Right atrium auricular region (tissue), 2 donors: ENCODE data around the gene SLC26A6. TPM values are rescaled to one million over a fixed set of nuclear protein-coding genes. Genes with fewer than 3 reads are reported as not detected.
A peak's percentile ranks its signal among the peaks of the same experiment; 100 is the strongest.

ENCODE experiments used
- DNase-seq: peaks from one replicate; pipeline ENCODE4 v3.0.0-alpha.2; 2019; ENCODE audit warnings: low spot score
- H3K27ac ChIP-seq, 2 donors: fragments of 200-600 bp; sonication (generic); 1 replicate in 1 of 2; 2 replicates in 1 of 2; pipeline ENCODE4 v1.5.1; 2016 to 2019
- H3K27me3 ChIP-seq, 2 donors: fragments of 200-600 bp; sonication (generic); one replicate each; pipeline versions ENCODE4 v1.5.1 to v1.6.0; 2017 to 2019
- H3K36me3 ChIP-seq: fragments of 200-600 bp; sonication (generic); one replicate; pipeline ENCODE4 v1.5.1; 2016
- H3K4me1 ChIP-seq, 2 donors: fragments of 200-600 bp; sonication (generic); one replicate each; pipeline versions ENCODE4 v1.5.1 to v1.6.0; 2017 to 2019
- H3K4me3 ChIP-seq, 2 donors: fragments of 200-600 bp; sonication (generic); 1 replicate in 1 of 2; 2 replicates in 1 of 2; pipeline ENCODE4 v1.5.1; 2017 to 2019; ENCODE audit warnings: mild to moderate bottlenecking in 1 of 2, moderate library complexity in 1 of 2
- H3K9me3 ChIP-seq, 2 donors: fragments of 200-600 bp; sonication (generic); one replicate each; pipeline ENCODE4 v1.5.1; 2019
- total RNA-seq, 2 donors: library from RNA; depleted of rRNA; stranded (reverse); fragments of >200 nt; gene quantifications; one replicate each; pipeline ENCODE4 v1.1.0, GENCODE V29; 2016
- TF ChIP-seq, protein P1 (sequence below), 2 donors: fragments of 200-600 bp; sonication (generic); IDR thresholded peaks; one replicate each; pipeline ENCODE4 v1.5.1; 2019; ENCODE audit warnings: antibody characterized with exemption in 2 of 2

The SLC26A6 gene
- total RNA-seq, 2 donors from 2014 or later, result 9.6 to 10.1 TPM

DNA sequence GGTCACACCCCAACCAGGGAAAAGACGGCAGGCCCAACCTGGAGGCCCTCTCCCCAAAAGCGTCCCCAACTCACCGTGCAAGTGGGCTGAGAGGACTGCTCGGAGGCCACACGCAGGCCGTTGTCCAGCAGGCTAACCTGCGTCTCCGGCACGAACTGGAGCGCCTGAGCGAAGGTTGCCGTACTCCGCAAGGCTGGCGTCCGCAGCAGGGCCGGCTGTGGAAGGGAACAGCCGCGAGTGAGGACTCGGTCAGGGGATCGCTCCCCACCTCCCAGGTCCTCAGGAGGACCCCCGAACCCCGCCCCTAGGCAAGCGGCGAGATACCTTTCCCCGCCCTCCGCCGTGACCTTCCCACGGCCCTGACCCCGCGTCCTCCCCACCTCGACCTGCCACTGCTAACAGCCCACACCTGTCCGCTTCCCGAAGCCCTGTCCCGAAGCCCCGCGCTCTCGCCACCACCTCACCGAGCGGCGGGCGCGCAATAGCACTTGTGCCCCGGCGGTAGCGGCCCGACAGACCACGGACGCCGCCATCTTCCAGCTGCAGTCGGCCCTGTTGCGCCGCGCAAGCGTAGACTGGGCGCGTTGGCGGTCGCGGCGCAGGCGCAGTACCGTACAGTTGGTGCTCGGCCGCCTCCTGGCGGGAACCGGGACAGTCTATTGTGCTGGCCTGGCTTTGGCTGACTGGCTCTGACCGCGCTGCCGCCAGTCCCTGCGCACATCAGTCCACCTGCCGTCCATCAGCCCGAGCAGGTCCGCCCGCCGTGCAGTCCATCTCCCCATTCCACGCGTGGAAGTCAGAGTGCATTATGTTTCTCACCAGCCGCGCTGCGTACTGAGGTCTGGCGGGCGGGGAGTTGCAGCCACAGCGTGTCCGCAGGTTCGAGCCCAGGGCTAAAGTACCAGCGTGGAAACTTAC is 25.9 kb downstream of the SLC26A6 start, which contains the start of gene UQCRC1:
Gene UQCRC1, minus strand, starts transcription at position 559 of the 918 bp plus-strand sequence. Its CDS starts 26 bp downstream, at position 533.
- DNase-seq, result peak; percentile 90
- Histone ChIP-seq H3K27me3 (no peaks in the 10 kb centered on the region), H3K4me1 (peaks cover 0 to 18% of the 10 kb centered on the region in 2 donors), H3K27ac (peak within 1 kb of the TSS; percentile 90 to 93), H3K9me3 (no peaks in the 10 kb centered on the region), H3K4me3 (peak within 1 kb of the TSS; percentile 92 to 94), H3K36me3 (peaks cover 22% of the 10 kb centered on the region)
- TF ChIP-seq, protein P1, sequence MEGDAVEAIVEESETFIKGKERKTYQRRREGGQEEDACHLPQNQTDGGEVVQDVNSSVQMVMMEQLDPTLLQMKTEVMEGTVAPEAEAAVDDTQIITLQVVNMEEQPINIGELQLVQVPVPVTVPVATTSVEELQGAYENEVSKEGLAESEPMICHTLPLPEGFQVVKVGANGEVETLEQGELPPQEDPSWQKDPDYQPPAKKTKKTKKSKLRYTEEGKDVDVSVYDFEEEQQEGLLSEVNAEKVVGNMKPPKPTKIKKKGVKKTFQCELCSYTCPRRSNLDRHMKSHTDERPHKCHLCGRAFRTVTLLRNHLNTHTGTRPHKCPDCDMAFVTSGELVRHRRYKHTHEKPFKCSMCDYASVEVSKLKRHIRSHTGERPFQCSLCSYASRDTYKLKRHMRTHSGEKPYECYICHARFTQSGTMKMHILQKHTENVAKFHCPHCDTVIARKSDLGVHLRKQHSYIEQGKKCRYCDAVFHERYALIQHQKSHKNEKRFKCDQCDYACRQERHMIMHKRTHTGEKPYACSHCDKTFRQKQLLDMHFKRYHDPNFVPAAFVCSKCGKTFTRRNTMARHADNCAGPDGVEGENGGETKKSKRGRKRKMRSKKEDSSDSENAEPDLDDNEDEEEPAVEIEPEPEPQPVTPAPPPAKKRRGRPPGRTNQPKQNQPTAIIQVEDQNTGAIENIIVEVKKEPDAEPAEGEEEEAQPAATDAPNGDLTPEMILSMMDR (IDR thresholded peaks at IDR 0.05), result peak; percentile 51 to 82

DNA sequence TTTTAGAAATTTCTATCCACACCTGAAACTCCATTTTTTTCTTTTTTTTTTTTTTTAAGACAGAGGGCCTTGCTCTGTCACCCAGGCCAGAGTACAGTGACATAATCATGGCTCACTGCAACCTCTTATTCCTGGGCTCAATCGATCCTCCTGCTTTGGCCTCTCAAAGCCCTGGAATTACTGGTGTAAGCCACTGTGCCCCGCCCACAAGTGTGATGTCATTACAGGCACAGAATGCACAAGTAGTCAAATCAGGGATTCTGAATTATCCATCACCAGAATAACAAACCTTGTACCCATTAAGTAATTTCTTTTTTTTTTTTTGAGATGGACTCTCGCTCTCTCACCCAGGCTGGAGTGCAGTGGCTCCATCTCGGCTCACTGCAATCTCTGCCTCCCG is 27.7 kb downstream of the SLC26A6 start:
- no peak for DNase-seq
- Histone ChIP-seq H3K27me3 (no peaks in the 10 kb centered on the region), H3K36me3 (peaks cover 40% of the 10 kb centered on the region)

DNA sequence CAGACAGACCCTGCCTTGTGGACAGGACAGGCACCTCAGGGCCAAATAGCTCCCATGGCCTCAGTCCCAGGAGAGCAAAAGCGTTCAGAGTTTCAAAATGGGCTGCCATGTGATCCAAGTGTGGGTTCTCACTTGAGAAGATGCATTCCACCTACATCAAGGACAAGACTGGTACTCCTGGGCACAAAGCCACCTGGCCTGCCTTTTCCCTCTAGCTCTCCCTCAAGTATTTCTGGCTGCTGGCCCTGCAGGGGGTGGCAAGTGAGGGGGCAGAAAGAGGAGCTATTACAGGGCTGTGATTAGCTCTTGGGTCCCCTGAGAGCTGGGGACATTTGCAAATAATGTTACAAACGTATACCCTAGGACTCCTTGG is 33.7 kb downstream of the SLC26A6 start:
- H3K9me3 ChIP-seq, result no peaks in the 10 kb centered on the region
- TF ChIP-seq, protein P1 (IDR thresholded peaks at IDR 0.05), result no peak
- no peaks in the 10 kb centered on the region for H3K27me3 ChIP-seq
- peak overlapping the region; percentile 86 to 95 for H3K27ac ChIP-seq
- peaks cover 0 to 55% of the 10 kb centered on the region in 2 donors for H3K4me1 ChIP-seq
- DNase-seq, result no peak
- H3K36me3 ChIP-seq, result peaks cover 79% of the 10 kb centered on the region
- H3K4me3 ChIP-seq, result no peak overlapping the region

More for the DNA sequence above, 27.7 kb downstream of the SLC26A6 start:
- H3K4me3 ChIP-seq, result no peak overlapping the region
- peaks cover 0 to 18% of the 10 kb centered on the region in 2 donors for H3K4me1 ChIP-seq
- H3K27ac ChIP-seq, result no peak overlapping the region
- TF ChIP-seq, protein P1 (IDR thresholded peaks at IDR 0.05), result no peak
- H3K9me3 ChIP-seq, result no peaks in the 10 kb centered on the region

DNA sequence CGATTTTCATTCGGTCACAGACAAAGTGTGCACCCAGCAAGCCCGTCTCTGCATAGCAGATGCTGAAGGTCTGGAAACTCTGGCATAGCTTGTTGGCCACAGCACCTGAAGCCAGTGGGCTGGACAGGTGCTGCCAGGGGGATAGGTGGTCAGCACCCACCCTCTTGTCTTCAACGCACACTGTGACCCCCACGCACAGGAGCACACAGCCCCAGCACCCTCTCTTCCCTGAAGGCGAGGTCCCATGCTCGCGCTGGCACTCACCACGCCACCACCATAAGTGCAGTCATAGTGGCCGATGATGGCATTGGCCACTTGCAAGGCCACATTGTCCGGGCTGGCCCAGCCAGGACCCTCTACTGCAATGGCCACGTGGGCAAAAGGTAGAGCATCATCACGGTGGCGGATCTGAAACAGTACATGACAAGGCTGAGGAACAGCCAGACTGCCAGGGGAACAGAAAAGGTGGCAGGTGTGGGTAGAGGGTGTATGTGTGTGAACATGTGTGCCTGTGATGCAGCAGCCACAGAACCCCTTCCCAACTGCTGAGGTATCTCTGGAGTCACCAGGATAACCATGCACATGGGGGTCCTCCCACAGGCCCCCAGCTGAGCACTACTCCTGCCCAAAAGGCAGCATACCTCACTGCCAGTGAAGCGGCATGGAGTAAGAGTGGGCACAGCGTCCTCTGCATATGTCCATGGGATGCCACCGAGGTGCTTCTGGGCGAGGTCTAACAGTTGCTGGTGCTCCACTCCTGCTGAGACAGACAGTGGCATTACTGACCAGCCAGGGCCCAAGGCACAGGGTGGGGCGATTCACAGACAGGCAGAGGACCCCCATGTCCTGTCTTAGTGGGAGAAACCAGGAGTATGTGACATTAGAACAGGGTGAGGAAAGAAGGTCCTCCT is 34.3 kb downstream of the SLC26A6 start:
- Histone ChIP-seq H3K9me3 (no peaks in the 10 kb centered on the region), H3K27me3 (no peaks in the 10 kb centered on the region), H3K4me1 (peaks cover 0 to 61% of the 10 kb centered on the region in 2 donors), H3K4me3 (no peak overlapping the region), H3K27ac (peak overlapping the region; percentile 86 to 95), H3K36me3 (peaks cover 74% of the 10 kb centered on the region)
- TF ChIP-seq, protein P1 (IDR thresholded peaks at IDR 0.05), result no peak
- no peak for DNase-seq

DNA sequence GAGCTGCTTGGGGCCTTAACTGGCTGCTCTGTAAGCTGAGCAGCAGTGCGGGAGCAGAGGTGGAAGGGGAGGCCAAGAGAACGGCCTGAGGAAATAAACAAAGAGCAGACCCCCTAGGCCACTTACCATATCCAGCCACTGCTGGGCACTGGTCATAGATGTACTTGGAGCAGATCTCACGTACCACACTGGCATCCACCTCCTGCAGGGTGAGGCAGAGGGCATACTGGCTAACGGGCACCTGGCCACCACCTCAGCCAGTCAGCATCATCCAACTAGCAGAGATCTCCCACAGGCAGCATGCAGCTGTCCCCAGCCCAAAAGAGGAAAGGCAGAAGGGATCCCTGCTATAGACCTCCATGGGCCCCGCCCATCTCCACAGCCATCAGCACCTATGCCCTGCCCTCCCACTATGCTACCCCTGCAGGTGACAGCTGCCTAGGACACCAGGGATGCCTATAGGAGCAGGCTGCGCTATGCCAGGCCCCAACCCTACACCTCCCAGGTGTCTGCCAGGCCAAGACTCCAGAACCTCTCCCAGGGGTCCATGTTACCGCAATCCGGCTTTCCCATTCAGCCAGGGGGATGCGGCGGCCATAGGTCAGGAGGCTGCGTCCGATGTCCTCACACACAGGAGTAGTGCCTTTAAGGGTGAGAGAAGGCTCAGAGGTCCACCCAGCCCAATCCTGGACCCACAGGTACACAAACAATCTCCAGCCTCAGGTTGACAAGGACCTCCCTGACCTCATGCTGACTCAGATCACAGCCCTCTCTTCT is 35.6 kb downstream of the SLC26A6 start:
- TF ChIP-seq, protein P1 (IDR thresholded peaks at IDR 0.05), result no peak

More for the DNA sequence above, 35.6 kb downstream of the SLC26A6 start:
- Histone ChIP-seq H3K27me3 (no peaks in the 10 kb centered on the region), H3K27ac (peak overlapping the region; percentile 86 to 95), H3K4me3 (no peak overlapping the region), H3K36me3 (peaks cover 61% of the 10 kb centered on the region), H3K4me1 (peaks cover 0 to 74% of the 10 kb centered on the region in 2 donors), H3K9me3 (no peaks in the 10 kb centered on the region)
- DNase-seq, result no peak
